NCI-H774 (cell line): ENCODE results near the gene STRA6.

ENCODE experiments used
- DNase-seq: peaks from one replicate; lab custom pipeline; 2025; lab: John Stamatoyannopoulos, UW

STRA6 gene, protein sequence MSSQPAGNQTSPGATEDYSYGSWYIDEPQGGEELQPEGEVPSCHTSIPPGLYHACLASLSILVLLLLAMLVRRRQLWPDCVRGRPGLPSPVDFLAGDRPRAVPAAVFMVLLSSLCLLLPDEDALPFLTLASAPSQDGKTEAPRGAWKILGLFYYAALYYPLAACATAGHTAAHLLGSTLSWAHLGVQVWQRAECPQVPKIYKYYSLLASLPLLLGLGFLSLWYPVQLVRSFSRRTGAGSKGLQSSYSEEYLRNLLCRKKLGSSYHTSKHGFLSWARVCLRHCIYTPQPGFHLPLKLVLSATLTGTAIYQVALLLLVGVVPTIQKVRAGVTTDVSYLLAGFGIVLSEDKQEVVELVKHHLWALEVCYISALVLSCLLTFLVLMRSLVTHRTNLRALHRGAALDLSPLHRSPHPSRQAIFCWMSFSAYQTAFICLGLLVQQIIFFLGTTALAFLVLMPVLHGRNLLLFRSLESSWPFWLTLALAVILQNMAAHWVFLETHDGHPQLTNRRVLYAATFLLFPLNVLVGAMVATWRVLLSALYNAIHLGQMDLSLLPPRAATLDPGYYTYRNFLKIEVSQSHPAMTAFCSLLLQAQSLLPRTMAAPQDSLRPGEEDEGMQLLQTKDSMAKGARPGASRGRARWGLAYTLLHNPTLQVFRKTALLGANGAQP

DNA sequence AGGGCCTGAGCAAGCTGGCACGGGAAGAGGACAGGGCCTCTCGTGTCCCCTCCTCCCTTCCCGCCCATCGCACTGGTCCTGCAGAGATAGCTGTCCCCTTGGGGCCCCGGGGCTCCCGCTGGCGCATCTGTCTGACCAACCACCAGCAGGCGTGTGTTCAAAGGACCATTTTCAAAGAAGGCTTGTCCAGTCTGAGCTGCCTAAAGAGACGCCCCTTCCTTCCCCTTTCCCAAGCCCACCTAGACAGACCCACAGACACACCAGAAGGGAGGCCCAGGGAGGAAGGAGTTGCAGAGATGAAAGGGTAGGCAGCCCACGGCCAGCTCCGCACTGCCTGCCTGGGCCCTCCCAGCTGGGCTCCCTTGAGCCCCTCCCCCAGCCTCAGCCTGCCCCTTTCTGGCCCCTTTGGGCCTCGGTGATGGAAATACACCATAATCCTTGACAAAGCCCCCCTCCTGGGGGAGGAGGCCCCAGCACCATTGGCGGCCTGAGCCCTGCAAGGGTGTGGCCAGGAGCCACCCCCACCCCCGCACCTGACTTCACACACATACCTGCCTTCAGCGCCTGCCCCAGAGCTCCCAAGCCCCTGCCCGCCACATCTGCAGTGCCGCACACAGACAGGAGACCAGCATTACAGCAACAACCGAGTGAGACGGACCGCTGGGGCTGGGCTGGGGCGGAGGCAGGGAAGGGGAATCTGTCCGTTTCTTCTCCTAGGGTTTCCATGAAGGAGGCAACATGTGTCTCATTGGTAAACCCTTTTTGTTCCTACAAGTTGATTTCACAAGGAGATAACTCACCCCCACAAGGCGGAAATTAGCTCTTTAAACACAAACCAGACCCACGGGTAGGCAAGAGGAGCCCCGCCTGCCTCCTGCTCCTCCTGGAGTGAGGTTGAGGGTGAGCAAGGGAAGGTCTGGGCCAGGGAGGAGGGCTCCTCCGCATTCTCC lies at the start of gene STRA6:
STRA6 (minus strand) TSS at position 336 of the 950 bp plus-strand sequence. CDS start 520 bp downstream, outside the sequence.
- DNase-seq = no peak

DNA sequence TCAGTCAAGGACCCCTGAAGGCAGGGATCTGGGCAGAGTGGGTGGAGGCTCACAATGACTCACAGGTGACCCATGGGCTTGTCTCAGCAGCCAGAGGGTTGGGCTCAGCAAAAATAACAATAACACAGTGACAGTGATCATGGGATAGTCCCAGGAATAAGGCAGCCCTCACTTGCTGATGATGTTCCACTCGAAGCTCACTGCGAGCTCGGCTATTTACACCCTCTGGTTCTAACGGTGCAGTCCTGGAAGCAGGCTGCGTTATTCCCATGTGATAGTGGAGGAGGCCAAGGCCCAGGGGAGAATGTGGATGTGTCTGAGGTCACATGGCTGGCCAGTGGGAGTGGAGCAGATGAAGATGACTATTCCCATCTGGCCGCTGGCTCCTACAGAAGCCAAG lies 49.7 kb upstream of the STRA6 start:
- no peak for DNase-seq

DNA sequence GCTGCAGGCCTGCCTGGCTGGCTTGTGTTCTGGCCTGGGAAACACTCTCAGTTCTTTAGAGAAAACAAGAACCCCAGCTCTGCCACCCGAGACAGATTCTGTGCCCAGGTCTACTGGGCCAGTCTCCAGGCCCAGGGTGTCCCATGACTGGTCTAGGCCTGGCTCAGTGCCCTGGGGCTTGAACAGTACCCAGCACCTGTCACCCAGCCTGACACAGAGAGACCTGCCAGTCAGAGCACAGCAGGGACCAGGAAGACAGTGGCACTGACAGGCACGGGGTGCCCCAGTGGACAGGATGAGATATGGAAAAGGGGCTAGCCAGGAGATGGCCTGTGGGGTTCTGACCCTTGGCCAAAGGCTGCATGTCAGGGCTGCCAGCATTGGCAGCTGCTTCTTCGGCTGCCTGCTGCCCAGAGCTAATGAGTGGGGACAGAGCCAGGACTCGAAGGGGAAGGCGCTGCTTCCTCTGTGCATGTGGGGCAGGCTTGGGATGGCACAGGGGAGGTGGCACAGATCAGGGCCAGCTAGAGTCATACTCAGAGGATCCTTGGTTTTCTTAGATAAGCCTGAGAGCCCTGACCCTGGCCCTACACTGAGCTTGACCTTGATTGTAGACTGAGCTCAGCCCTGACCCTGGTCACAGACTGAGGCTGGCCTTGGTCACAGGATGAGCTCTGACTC lies 48.7 kb upstream of the STRA6 start:
- no peak for DNase-seq

DNA sequence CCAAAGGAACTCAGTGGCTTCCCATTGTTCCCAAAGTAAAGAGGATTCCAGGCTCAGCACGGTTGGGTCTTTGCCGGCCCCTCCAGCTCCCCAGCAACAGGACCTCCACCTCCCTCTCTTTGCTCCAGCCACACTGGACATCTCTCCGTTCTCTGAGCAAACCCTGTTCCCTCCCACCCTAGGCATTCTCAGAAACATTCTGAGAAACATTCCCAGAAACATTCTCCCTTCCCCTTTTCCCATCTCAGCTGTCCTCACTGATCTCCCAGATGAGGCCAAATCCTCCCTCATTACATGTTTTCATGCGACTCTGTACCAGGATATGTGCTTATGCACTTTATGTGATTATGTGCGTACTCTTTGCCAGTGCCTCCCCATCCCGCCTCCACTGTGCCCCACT lies 47.7 kb upstream of the STRA6 start:
- DNase-seq = no peak

DNA sequence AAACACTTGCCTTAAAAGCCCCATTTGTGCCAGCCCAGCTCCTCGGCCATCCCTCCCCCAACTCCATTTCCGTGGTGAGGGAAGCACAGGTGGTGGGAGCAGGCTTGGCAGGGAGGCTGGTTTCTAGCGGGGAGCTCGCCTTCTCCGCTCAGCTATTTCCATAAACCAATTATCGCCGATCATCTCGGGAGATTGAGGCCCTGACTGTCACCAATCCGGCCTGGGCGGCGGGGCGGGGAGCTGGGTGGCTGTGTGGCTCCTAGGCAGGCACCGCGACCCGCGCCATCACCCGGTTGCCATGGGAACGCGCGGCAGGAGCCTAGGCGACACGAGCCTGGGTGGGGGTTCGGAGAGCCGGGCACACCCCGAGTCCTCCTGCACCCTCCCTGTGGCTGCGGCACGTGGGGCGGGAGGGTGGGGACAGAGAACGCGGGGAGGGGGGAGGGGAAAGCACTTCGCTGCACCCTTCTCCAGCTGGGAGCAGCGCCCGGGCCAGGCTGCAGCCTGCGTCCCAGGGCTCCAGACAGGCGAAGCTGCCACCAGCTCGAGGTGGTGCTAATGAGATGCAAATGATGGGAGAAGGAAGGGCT lies 42.9 kb upstream of the STRA6 start:
- peak; percentile 81 for DNase-seq

DNA sequence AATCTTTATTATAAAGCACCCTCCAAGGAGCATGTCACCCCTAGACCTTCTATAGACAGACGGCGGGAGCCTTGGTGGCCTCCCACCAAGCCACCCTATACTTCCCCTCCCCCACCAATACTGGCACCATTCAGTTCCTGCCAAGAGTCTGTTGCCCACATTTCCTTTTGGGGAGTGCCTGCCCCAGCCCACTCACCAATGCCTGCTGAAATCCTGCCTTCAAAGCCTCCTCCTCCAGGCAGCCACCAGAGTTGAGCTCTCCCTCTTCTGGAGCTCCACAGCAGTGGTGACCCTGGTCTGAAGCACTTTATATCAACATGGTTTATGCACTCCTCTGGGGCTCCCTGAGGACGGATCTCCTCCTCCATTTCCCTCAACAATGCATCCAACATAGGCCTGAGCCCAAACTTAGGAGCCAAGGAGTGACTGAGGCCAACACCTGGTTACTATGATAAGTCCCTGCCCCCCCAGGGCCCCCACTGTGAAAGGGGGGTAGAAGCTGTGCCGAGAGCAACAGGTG lies 42.3 kb upstream of the STRA6 start:
- DNase-seq = no peak

DNA sequence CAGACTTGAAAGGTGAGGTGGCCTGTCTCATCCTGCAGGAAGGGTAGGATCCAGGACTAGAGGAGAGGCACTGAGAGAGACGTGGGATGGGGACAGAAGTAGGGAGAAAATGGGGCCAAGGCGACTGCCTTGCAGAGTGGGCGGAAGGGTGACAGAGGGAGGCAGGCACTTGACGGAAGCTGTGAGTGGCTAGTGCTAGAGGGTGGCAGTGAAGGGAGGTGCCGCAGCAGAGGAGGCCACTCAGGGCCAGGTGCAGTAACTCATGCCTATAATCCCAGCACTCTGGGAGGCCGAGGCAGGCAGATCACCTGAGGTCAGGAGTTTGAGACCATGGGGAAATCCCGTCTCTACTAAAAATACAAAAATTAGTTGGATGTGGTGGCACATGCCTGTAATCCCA lies 40.8 kb upstream of the STRA6 start:
- DNase-seq = peak; percentile 28

DNA sequence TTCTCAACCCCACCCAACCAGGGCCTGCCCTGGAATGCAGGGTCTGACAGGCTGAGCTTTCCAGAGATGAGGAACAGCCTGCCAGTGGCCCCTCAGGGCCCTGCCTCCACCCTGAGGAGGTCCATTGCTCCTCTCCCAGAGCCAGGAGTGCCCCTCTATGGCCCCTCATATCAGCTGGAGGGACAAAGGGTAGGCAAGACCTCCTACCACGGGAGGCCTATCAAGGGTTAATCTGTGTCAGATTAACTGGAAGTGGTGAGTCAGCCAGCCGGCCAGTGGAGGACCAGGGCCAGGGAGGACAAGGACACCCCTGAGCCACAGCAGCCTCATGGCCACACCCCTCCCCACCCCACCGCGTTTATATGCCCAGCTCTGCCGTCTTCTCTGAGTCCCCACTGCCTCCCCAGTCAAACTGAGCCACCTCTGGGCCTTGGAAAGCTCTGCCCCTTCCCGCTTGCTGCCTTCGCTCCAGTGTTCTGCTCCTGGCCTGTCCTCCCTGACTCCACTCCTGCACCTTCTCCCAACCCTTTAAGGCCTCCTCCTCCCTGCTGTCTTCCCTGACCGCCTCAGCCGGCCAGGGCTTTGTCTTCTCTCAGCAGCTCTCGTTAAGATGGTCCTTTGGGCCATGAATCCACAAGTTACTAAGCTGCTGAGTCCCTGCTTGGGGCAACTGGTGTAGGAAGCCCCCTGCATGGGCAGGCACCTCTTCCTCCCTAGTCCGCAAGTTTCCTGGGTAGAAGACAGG lies 40.0 kb upstream of the STRA6 start:
- DNase-seq = no peak

DNA sequence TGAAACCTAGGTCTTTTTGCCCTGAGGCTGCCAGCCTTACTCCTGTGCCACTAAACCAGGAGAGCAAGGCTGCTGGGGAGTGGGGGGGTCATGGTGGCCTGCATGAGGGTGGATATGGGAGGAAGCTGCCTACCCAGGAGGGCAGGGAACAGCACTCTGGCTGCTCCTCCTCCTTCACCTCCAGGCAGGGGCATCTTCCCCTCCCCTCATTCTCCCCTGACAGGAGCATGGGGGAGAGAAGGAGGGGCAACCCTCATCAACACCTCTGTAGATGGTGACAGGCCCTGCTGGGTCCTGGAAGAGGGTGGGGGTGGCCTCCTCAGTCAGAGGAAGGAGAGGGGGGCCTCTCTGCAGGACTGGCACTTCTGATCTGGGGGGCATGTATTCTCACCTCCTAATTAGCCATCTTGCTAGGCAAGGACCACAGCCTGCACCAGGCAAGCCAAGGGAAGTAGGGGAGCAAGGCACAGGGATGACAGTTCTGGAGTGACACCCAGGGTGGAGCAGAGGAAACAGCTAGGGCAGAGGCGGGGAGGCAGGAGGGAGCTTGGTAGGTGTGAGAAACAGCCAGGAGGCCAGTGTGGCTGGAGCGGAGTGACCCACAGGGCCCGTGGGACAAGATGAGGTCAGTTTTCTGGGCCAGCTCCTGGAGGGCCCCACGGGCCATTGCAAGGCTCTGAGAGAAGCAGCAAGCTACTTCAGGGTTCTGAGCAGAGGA lies 38.5 kb upstream of the STRA6 start:
- no peak for DNase-seq

DNA sequence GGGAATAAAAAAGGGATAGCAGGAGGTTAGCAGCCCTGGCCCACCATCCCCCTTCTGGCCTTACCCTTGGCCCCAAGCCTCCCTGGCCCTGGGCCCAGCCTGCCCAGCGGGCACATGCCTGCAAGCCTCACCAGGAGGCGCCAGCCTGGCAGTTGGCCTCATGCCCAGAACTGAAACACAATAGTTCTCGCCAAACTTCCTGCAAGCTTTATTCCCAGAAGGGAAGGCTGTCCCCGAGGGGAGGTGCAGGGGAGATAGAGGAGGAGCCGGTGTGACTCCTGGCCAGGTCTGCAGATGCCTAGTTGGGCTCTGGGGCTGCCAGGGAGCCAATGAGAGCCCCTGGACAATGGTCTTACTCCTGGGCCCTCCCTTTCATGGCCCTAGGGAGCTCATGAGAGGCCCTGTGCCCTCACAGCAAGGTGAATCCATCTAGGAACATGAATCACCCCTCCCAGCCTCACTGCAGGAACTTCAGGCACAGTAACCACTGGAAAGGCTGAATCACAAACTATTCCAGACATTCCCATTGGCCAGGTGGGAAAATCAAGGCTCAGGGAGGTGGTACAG lies 37.5 kb upstream of the STRA6 start:
- peak; percentile 98 for DNase-seq

DNA sequence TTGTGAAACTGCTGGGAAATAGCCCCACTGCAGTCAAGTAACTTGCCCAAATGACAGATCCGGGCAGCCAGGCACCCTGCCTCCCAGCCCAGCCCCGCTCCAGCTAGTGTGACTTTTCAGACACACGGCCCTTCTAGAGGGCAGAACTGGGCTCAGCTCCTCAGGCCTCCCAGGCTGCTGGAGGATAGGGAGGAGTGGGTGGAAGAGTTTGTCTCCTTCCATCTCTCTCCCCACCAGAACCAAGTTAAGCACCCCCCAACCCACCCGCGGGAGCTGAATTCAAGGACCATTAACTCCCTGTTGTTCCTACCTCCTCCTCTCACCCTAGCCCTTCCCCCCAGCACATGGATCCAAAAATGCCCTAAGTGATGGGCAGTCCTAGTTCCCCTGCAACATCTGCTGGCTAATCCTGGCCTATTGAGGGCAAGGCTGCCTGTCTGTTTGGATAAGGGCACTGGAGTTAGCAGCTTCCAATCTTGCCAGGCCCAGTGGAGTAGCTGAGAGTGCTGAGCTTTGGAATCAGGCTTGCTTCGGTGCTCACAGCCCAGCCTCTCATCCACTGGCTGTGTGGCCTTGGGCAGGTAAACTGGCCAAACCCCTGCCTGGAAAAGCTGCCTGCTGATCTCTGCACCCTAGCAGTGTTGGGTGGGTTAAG lies 36.6 kb upstream of the STRA6 start:
- peak; percentile 28 for DNase-seq

DNA sequence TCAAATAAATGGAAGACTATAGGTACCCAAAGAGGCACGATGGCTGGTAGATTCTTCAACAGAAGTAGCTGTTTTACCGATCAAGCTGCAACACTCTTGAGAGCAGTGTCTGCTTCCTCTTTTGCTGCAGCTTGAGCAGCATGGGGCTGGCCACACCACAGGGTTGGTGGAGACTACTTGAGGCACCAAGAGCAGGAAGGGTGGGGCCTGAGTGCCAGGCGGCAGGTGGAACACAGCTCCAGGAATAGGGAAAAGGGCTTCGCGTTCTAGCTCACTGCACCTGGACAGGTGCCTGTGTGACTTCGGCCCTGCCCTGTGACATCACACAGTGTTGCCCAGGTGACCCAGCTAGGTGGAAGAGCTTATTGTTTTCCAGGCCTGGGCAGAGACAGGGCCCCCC lies 33.4 kb upstream of the STRA6 start, which contains the start of gene CCDC33:
CCDC33 (plus strand) TSS at position 365 of the 400 bp plus-strand sequence. CDS start 394 bp downstream, outside the sequence.
- peak; percentile 93 for DNase-seq

DNA sequence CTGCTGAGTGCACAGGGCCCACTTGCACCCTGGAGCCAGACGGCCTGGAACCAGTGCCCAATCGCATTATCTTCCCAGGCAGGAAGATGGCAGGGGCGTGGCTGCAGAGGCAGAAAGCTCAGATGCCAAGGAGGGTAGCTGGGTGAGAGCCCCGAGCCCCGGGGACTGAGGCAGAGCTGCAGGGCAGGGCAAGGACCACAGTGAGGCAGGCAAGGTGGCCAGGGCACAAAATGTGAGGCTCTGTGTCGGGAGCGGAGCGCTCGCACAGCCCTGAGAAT lies 31.9 kb upstream of the STRA6 start:
- DNase-seq = no peak

DNA sequence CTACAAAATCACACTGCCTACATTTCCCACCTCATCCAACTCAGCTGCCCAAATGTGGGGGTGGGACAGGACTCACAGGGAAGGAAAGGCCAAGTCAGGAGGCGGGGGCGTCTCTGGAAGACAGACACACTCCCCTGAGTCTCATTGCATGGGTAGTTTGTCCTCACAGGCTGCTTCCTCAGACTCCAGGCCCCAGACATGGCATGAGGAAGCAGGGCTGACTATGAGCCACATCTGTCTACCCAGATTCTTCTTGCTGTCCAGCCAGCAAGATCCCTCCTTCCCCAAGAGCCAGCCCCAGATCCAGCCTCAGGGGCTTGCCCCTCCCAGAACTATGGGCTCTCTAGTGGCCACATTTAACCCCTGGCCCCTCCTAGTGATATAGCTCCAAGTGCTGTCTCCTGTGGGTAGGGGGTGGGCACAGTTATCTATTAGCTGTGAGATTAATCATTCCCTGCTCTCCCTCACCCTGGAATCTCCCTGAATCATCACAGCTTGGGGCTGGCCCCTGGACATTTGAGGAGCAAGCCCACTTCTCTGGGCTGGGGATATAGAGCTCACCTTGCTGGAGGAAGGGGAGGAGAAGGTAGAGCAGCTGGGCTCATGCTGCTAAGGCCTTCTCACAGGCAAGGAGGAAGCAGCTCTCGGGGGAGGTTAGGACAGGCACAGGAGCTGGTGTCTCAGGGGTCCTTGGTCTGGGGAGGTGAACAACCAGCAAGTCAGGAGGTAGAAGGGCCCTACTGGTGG lies 31.4 kb upstream of the STRA6 start:
- no peak for DNase-seq

DNA sequence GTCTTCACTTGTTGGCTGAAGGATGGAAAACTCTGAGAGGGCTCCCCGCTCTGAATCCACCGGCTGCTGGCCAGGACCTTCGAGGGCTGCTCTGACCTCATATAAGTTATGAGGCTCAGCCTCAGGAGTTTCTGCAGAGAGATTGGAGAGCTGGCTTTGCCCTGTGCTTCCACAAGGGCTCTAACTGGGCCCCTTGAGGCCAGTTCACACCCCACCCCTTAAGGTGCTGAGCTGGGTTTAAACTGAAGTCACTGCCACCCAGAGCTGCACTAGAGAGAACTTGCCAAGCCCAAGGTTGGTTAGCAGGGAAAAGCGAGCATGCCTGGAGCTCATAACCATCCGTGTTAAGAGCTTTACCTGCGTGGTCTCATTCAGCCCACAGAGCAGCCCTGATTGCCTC lies 30.8 kb upstream of the STRA6 start:
- DNase-seq = no peak

DNA sequence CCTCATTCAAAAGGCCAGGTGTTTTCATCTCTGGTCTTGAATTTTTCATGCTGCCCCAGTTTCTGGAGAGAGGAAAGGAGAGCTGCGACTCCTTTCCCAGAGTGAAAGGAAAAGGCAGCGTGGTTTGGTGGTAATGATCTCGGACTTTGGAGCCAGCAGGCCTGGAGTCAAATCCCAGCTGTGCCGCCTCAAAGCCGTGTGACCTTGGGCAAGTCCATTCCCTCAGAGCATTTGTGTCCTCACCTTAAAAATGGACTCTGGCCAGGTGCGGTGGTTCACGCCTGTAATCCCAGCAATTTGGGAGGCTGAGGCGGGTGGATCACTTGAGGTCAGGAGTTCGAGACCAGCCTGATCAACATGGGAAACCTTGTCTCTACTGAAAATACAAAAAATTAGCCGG lies 28.9 kb upstream of the STRA6 start:
- DNase-seq = no peak

DNA sequence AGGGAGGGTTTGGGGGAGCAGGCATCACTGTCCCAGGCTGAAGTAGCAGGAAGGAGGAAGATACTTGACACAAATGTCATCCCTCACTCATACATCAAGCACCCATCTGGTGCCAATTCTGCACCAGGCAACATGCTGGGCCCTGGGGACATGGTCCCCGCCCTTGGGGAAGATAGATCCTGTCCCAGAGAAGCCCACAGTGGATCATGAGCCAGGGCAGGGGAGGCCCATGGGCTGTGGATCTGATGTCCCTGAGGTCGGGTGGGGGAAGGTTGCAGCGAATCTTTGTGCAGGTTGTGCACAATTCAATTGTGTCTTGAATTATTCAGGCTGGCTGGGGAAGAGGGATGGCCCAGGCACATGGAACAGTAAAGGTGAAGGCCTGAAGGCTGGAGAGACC lies 27.1 kb upstream of the STRA6 start:
- no peak for DNase-seq

DNA sequence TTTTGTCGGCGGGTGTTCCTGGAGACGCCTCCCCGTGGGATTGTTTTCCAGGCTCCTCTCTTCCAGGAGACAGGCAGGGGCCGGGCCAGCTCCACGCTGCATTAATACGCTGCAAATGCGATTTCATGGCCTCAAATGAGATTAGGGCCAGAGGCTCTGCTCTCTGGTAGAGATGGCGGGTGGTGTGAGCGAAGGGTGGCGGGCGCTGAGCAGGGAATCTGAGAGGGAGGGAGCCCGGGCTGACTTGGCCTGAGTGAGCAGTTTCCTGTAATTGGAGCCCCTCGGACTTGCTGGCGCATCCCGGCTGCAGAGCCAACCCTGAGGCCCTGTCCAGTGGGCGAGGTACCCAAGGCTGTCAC lies 26.1 kb upstream of the STRA6 start:
- no peak for DNase-seq
